SKM-1 treated with dmso at 0.1 percent for 144 hours (cell line): ENCODE data around the gene MYH4.

Experiments used
- DNase-seq: peaks from one replicate; lab custom pipeline; 2025; ENCODE audit not compliant: unreplicated experiment; lab: John Stamatoyannopoulos, UW

Gene MYH4

DNA sequence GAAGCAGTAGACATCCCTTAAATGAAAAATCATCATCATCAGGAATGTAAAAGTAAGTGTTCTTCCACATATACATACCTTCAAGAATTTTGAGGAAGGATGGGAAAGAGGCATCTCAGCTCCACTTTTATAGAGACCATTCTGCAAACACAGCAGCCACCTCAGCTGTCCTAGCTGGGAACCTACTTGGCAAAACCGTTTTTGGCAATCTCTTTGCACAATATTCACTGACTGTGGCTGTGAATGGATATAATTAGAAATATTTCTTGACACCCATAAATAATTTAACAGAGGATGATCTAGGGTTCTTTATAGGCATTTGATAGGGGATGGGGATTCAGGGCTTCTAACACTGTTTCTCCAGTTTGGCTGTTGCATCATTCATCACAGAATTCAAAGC lies at the start of gene MYH4:
TSS of gene MYH4 (minus strand) at position 101 of the 400 bp plus-strand sequence. CDS start 2,814 bp downstream, outside the sequence.
- no peak for DNase-seq

DNA sequence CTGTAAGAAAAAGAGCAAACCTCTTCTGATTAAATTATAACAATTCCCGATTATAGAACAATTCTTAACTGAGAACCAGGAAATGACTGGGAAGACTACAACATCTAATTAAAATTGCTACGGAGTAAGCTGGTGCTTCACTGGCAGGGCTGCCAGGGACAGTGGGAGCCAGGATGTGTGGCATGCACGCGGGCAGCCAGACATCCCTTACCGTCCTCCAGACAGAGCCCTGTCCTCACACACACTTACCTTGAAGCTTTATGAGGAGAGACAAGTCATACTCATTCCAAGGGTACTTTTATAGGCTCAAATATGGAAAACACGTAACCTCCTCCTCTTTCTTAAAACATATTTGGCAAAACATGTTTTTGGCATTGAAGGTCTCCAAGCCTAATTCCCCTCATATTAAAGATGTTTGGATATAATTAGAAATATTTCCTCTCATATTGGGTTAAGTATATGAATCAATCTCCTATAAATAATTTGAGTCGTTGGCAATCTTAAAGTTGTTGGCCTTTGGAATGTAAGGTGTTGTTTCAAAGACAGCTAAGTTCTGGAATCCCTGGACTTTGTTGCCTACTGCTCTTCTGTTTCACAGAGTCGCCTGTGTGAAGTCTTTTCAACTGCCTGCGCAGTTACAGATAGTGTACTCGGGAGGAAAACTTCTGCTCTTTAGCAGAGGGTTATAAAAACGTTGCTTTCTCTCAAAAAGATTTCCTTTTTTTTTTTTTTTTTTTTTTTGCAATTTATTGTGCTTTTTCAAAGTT lies 49.1 kb upstream of the MYH4 start, which contains the start of gene MYH1:
TSS of gene MYH1 (minus strand) at position 272 of the 767 bp plus-strand sequence. CDS start 1,900 bp downstream, outside the sequence.
- no peak for DNase-seq

DNA sequence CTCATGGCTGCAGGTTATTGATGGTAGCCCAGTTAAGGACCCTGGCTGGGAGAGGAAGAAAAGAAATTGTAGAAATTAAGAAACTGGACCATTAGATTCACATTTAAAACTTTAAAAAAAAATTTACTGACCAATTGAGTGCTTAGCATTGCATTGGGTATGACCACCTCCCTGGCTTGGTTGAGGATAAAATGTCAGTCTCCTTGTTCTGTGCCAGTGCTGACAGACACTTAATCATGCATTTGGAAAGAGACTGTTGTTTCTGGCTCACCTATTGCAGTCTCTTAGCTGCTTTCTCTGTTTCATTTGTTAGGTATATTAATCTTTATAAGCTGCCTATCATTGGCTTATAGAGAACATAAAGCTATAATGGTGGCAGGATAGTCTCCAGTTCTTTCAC lies 47.3 kb upstream of the MYH4 start:
- DNase-seq, result no peak

DNA sequence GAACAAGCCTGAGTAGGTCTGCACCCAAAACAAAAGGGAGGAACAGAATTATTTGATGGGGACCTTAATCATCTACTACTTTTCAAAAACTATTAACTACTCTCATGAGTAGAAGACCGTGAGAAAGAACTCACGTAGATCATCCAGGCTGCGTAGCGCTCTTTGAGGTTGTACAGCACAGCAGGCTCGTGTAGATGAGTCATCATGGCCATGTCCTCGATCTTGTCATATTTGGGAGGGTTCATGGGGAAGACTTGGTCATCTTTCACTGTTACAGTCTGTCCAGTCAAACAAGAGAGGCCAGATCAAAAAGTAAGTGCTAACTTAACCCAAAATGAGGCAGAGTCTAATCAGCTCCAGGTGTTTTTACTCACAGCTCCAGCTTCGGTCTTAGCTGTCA lies 46.7 kb upstream of the MYH4 start:
- DNase-seq, result no peak

DNA sequence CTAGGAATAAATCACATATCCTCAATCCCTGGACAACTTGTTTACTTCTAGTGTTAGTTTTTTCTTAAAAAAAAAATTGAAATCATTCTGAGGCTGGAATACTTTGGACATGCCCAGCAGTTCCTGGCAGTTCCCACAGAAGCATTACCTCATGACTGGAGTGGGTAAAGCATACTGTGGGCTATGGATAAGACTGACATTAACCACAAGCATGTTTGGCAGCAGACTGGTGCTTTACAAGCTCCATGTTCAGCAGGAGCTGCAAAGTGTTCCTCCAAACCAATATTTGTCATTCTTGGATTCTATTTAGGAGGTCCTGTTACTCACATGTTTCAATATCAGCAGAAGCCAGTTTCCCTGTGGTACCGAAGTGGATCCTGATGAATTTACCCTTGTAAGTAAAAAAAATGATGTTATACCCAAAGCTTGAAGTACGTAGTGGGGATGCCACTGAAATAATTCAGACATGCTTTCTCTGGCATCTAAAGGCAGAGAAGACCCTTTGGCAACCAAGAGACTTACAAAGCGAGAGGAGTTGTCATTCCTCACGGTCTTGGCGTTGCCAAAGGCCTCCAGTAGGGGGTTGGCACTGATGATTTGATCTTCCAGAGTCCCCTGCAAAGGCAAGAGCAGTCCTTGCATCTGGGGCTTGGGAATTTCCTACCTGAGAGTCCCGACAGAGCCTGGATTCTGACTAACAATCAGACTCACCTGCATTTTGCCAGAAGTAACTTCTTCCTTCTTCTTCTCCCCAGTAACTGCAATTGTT lies 44.1 kb upstream of the MYH4 start:
- no peak for DNase-seq

DNA sequence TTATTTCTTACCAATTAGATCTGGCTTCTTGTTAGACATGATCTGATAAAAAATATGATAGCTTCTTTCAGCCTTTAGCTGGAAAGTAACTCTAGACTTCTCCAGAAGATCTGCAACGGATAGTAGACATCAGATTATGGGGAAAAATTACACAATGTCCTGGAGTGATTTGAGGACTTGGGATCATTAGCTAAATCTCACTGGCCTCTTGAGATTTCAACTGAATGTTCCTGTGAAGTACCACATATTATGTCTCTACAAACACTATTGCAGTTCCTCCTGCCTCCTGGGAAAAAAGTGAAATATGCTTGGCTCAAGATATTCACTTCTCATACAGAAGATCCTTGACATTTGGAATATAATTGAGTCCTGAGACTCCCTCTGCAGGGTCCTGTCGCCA lies 43.5 kb upstream of the MYH4 start:
- no peak for DNase-seq

DNA sequence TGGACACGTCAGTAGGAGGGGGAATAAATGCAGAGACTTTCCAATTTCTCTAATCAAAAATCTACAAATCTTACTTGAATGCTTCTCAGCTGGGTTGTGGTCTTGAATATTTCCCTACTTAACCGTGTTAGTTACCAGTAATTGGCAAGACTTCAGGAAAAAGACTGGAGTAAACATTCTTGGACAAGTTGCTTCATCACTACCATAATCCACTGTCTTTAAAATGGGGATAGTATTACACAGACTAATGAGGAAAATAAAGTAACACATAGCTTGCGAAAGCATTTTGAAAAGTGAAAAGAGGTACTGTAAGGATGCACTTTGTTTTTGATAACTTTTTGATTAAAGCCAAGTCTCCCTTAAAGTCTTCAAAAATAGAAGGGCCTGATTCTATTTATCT lies 30.6 kb upstream of the MYH4 start:
- no peak for DNase-seq

DNA sequence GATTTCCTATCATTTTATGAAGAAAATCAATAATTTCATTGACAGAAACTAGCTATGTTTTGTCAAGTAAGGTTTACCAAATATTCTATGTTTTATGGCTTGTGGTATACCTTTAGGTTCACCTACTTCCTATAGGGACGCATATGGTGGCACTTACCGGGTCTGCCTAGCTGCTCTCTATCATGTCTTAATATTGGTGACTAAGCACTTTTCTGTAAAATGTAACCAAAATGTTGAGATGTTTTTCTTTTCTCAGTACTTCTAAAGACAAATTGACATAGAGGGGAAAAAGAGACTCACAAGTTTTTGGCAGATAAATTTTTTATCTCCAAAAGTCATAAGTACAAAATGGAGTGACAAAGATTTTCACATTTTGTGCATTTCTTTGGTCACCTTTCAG lies 22.6 kb upstream of the MYH4 start:
- DNase-seq, result no peak

DNA sequence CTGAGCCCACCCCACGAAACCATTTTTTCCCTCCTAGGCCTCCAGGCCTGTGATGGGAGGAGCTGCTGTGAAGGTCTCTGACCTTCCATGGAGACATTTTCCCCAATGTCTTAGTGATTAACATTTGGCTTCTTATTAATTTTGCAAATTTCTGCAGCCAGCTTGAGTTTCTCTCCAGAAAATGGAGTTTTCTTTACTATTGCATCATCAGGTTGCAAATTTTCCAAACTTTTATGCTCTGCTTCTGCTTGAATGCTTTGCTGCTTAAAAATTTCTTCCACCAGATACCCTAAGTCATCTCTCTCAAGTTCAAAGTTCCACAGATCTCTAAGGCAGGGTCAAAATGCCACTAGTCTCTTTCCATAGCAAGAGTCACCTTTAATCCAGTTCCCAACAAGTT lies 12.9 kb upstream of the MYH4 start:
- DNase-seq, result no peak

DNA sequence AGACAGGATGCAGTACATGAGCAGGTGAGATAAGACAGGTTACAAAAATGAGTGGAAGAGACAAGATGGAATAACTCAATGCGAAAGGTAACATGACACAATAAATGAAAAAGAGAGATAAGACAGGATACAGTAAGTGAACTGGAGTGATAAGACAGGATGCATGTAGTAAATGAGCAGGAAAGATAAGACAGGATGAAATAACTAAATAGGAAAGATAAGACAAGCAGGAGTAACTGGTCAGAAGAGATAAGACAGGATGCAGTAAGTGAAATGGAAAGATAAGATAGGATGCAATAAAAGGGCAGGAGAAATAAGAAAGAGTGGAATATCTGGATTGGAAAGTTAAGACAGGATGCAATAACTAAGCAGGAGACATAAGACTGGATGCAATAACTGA lies 8.3 kb upstream of the MYH4 start:
- no peak for DNase-seq

DNA sequence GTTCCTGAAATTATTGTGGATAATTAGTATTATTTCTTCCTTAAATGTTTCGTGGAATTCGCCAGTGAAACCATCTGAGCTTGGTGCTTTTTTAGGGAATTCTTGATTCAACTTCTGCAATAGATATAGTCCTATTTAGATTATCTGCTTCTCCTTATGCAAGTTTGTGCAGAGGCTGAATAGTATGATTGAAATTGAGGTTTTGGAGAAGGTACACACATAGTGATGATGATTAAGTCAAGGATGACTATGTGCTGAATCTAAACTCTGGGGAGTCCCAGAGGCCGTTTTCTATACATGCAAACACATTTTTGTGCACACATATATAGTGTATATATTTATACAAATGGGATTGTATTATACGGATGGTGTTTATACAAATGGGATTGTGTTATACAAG lies 5.2 kb upstream of the MYH4 start:
- no peak for DNase-seq

DNA sequence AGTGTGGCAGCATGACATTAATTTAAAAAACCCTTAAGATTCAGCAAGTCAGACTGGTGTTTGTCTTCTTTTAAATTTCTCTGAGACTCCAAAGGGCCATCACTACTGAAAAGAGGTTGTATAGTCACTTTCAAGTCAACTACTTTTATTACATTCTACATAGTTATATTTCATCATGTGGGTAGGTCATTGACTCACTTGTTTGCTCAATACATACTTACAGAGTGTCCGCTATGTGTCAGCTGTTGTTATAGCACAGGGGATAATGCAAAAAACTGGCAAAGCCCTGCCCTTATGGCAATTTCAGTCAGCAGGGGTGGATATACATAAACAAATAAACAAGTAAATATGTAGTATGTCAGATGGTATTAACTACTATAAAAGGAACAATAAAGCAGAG lies 2.5 kb upstream of the MYH4 start:
- no peak for DNase-seq

DNA sequence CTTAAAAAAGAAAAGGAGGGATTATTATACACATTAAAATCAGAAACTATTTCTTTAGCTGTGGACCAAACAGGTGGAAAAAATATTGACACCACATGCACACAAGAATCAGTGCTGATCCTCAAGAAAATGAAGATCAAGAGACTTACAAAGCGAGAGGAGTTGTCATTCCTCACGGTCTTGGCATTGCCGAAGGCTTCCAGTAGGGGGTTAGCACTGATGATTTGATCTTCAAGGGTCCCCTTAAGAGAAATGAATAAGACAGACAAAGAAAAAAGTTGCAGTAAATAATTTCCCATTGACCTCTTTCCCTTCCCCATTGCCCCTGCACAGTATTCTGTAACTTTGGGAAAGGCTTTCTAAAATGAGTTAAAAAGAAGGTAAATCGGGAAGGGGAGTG lies 6.0 kb downstream of the MYH4 start:
- no peak for DNase-seq

DNA sequence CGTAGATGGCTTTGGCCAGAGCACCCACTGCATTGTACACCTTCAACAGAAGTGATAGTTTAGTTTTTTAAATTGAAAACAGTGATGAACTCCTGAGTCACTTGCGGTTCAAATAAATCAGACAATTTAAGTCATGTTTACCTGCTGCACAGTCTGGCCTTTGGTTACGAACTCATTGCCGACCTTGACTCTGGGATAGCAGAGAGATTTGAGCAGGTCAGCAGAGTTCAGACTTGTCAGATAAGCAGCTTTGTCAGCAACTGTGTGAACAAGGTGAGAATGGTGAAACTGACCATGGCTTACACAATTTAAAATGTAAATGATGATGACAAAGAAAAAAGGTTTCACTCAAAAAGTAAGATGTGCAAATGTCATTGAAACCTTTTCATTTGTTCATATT lies 9.3 kb downstream of the MYH4 start:
- DNase-seq, result no peak

DNA sequence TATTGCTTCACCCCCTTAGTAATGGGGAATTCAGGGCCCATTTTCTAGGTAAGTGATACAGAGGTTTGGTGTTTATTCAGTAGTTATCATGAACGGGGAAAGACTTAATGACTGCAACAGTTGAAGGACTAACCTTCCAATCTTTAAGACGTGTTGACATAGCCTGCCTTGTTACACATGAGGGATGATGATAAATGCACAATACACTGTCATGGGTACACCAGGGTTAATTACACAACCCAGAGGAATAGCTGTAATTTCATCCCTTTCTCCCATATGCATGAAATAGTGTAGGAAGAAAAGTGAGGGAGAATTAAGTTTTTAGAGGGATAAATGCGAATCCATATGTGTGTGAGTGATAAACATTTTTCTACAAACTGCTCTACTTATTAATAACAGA lies 10.7 kb downstream of the MYH4 start:
- DNase-seq, result no peak

DNA sequence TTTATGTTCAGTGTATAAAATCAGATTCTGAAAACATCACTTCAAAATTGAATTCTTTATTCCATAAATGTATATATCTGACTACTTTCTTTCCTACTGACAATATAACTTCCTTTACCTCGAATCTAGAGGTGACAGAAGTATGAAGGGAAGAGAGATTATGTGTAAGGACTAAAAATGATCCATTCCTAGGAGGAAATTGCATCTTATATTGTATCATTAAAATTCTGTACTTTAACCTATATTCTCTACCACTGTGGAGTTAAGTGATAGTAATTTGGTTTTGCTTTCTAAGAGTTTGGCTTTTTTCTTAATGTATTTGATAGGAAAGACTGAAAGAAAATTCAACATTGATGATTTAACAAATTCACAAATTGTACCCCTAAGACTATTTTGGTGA lies 11.4 kb downstream of the MYH4 start:
- DNase-seq, result no peak

DNA sequence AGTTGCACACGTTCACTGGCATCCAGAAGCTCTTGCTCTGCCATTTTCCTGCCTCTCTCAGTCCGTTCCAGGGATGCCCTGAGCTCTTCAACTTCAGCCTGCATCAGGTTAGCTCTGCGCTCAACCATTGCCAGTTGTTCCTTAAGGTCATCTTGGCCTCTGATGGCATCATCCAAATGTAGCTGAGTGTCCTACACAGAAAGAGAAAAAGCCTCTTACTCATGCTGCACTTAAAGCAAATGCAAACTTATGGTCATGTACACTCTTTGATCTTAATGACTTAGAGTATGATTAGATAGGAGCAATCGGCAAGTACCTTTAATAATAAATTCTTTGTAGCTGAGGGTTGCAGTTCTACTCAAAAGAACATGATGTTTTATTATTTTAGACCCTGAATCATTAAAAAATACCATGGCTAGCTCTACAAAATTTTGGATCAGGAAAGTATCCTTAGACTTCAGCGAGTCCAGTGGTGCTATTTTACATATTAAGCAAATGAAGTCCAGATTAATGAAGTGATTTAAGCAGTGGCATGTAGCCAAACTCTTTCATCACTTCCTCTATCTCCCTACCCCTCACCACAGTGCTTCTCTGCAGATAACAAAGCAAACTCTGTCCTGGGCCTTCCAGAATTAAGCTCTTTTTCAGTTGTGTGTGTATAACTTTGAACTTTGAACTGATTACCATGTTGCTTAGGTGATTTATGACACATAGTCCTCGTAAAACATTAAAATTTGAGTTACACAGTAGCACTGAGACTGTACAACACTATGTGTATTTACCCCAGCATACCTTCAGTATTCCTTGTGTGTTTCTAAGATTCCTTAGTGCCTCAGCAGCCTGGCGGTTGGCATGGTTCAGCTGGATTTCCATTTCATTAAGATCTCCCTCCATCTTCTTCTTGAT lies 22.1 kb downstream of the MYH4 start:
- DNase-seq, result no peak

DNA sequence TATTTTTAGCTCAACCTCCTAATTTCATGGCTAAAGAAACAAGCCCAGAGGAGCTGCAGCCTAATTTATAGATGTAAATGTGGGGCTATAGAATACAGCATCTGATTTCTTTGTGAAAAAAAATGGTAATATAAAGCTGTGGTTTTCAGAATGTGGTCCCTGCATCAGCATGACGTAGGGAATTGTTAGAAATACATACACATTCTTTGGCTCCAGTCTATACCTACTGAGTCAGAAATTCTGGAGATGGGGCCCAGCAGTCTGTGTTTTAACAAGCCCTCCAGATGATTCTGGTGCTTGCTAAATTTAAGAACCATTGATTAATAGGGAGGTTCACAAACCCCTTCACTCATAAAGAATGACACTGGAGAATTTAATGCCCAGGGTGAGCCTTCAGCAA lies 29.5 kb downstream of the MYH4 start:
- DNase-seq, result no peak

DNA sequence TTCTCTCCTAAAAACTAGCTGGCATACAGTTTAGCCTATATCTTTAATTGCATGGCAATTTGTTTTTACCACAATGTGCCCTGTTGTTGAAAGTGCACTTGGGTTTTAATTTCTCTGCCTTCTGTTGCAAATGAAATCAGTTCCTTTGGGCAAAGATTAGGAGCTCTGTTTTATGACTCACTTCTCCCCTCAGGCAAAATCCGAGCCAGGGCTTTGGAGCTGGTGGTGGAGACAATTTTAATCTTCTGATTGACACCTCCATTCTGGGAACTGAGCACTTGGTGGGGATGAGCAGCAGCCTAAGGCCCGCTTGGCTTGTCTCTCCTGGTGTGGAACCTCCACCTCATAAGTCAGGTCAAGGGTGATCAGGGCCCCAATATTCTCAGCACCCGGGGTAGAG lies 34.3 kb downstream of the MYH4 start:
- DNase-seq, result no peak

DNA sequence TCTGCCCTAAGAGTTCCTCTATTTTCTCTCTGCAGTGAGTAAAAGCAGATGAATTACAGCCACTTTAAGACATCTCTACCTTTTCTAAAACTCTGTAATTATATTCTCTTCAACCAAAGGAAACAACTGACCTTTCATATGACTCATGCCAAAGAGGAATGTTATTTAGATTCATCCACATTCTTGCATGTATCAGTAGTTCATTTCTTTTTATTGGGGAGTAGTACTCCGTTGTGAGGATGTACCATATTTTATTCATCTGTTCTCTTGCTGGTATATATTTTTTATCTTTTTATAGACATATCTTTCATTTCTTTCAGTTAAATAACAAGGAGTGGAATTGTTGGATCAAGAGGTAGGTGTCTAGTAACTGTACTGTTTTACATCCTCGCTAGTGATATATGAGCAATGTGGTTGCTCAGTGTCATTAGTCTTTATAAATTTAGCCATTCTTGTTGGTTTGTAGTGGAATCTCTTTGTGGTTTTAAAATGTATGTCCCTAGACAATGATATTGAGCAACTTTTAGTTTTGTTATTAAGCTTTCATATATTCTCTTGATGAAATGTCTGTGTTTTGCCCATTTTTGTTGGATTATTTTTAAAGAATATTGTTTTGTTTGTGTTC lies 39.8 kb downstream of the MYH4 start:
- no peak for DNase-seq

DNA sequence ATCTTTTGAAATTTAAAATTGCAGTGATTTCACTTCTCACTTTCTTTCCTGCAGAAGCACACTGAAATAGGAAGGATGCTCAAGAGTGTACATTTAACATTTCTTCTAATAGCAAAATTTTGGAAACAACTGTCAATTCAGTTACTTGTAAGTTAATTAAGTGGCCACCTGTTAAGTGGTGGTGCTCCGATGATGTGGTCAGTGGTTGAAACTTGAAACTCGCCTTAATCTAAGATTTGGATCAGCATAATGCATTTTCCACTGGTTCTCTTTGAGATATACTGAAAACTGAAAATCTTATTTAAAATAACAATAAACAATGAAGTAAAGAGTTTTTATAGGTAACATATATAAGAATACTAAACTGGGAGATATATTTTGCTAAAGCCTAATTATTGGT lies 40.6 kb downstream of the MYH4 start:
- DNase-seq, result no peak
